CD4-positive, alpha-beta T cell (primary cell): ENCODE data around the gene KCNMA1. TPM values are rescaled to one million over a fixed set of nuclear protein-coding genes. Genes with fewer than 3 reads are reported as not detected.

Experiments
- ATAC-seq: fragments of 200-7000 bp; cut with Tn5 transposase; one replicate; pipeline ENCODE4 v1.10.0; 2022; ENCODE audit warnings: mild to moderate bottlenecking; ENCODE audit not compliant: poor library complexity
- CTCF ChIA-PET: fragments of 350-600 bp; sonication (Branson Sonifier 250); formaldehyde crosslinking; loops from one replicate; lab custom pipeline; 2021; ENCODE audit warnings: antibody characterized with exemption, inconsistent platforms; lab: Charles Lee
- POLR2A ChIA-PET: fragments of 350-600 bp; sonication (Branson Sonifier 250); formaldehyde crosslinking; loops from one replicate; lab custom pipeline; 2021; ENCODE audit warnings: antibody characterized with exemption, inconsistent platforms; lab: Charles Lee
- DNase-seq, 14 experiments: peaks; one replicate each; pipeline ENCODE4 v3.0.0-alpha.2; 2013 to 2020; ENCODE audit warnings: mixed read lengths in 2 of 14
- H3K27ac ChIP-seq, 2 donors: one replicate each; pipeline versions ENCODE4 v1.5.1 to v1.7.0; 2013; ENCODE audit warnings: low read length in 2 of 2, low read depth in 1 of 2, mild to moderate bottlenecking in 1 of 2
- H3K27me3 ChIP-seq, 2 experiments: 1 replicate in 1 of 2; 2 replicates in 1 of 2; pipeline versions ENCODE4 v1.6.1 to v1.7.0; 2013; ENCODE audit warnings: low read length in 2 of 2, control low read depth in 1 of 2, mild to moderate bottlenecking in 1 of 2, moderate library complexity in 1 of 2; ENCODE audit not compliant: insufficient read depth in 2 of 2, control insufficient read depth in 1 of 2
- H3K36me3 ChIP-seq: one replicate; pipeline ENCODE4 v1.6.1; 2013; ENCODE audit warnings: low read length, control low read depth; ENCODE audit not compliant: insufficient read depth
- H3K4me1 ChIP-seq: one replicate; pipeline ENCODE4 v1.6.1; 2013; ENCODE audit warnings: low read length, control low read depth; ENCODE audit not compliant: insufficient read depth
- H3K4me3 ChIP-seq: one replicate; pipeline ENCODE4 v1.5.1; 2013; ENCODE audit warnings: mild to moderate bottlenecking, low read length, moderate library complexity
- H3K9me3 ChIP-seq, 2 experiments: 1 replicate in 1 of 2; 2 replicates in 1 of 2; pipeline versions ENCODE4 v1.6.1 to v1.7.0; 2013; ENCODE audit warnings: low read length in 2 of 2, mild to moderate bottlenecking in 2 of 2, control low read depth in 1 of 2, moderate library complexity in 1 of 2; ENCODE audit not compliant: control insufficient read depth in 1 of 2, insufficient read depth in 1 of 2
- H3K27ac Mint-ChIP-seq: one replicate; pipeline ENCODE4 v1.8.0; 2020; ENCODE audit warnings: mixed read lengths
- H3K27me3 Mint-ChIP-seq: one replicate; pipeline ENCODE4 v1.8.0; 2021; ENCODE audit warnings: mixed read lengths
- H3K36me3 Mint-ChIP-seq: one replicate; pipeline ENCODE4 v1.8.0; 2021; ENCODE audit warnings: low read depth, mixed read lengths
- H3K4me1 Mint-ChIP-seq: one replicate; pipeline ENCODE4 v1.8.0; 2021; ENCODE audit warnings: low read depth, mixed read lengths
- H3K4me3 Mint-ChIP-seq: one replicate; pipeline ENCODE4 v1.8.0; 2020; ENCODE audit warnings: mild to moderate bottlenecking, mixed read lengths
- H3K9me3 Mint-ChIP-seq: one replicate; pipeline ENCODE4 v1.8.0; 2020; ENCODE audit warnings: mixed read lengths
- intact Hi-C, 2 experiments: fragments of 100-400 bp; cut with DNase I in 1 of 2; cut with micrococcal nuclease in 1 of 2; formaldehyde crosslinking; loops; one replicate each; pipeline versions ENCODE4 v1.15.1 to v1.9.0; 2023 to 2025; cut with DNase I, micrococcal nuclease
- total RNA-seq, 174 experiments: library from RNA in 2 of 174; stranded (reverse) in 2 of 174; gene quantifications; one replicate each; pipeline ENCODE4 v1.2.3 and lab custom pipeline; 2021 to 2026
- TF ChIP-seq, protein P1 (sequence below): fragments of 200-600 bp; IDR thresholded peaks from one replicate; pipeline ENCODE4 v1.8.0; 2022; ENCODE audit warnings: antibody characterized with exemption, mild to moderate bottlenecking

KCNMA1 gene
- total RNA-seq, 2 experiments from 2014 or later, result not detected

DNA sequence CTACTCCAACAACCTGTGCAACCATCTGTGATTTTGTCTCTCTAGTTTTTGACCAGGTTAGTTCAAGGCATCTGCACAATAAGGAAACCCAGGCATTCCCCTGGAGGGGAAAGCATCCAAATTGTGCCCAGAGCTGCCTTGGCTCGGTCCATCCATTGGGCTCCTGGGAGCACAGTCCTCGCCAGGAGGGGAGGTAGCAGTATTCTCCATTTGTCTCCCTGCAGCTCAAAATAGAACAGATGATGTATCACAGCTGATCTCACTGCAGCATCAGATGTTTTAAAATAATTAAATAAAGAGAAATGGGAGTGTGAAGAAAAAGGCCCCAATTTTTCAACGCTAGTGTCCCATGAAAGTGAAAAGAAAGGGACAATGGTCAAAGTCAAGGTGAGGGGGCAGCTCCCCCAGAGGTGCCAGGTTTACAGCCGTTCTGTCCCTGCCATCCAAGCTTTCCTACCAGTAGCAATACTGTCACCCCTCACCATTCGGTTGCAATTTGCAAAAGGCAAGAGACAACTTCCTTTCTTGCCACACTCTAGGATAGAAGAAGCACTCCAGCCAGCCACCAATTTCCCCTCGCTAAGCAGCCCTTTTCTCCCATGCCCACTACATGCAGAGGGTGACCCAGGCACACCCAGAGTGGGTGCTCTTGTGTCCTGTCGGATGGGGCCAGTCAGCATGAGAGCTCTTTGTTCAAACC is 43.7 kb downstream of the KCNMA1 start:
- Mint-ChIP-seq H3K4me1 (no peaks in the 10 kb centered on the region), H3K4me3 (no peak overlapping the region), H3K9me3 (no peaks in the 10 kb centered on the region), H3K36me3 (no peaks in the 10 kb centered on the region), H3K27ac (no peak overlapping the region), H3K27me3 (no peaks in the 10 kb centered on the region)
- H3K4me3 ChIP-seq, result no peak overlapping the region
- POLR2A ChIA-PET, result no interaction called here
- ATAC-seq (no peak), DNase-seq (no peak)
- no peaks in the 10 kb centered on the region for H3K36me3 ChIP-seq
- no peaks in the 10 kb centered on the region for H3K27me3 ChIP-seq
- H3K4me1 ChIP-seq, result no peaks in the 10 kb centered on the region
- no peak overlapping the region for H3K27ac ChIP-seq
- peaks cover 0 to 14% of the 10 kb centered on the region in 2 experiments for H3K9me3 ChIP-seq
- TF ChIP-seq, protein P1, sequence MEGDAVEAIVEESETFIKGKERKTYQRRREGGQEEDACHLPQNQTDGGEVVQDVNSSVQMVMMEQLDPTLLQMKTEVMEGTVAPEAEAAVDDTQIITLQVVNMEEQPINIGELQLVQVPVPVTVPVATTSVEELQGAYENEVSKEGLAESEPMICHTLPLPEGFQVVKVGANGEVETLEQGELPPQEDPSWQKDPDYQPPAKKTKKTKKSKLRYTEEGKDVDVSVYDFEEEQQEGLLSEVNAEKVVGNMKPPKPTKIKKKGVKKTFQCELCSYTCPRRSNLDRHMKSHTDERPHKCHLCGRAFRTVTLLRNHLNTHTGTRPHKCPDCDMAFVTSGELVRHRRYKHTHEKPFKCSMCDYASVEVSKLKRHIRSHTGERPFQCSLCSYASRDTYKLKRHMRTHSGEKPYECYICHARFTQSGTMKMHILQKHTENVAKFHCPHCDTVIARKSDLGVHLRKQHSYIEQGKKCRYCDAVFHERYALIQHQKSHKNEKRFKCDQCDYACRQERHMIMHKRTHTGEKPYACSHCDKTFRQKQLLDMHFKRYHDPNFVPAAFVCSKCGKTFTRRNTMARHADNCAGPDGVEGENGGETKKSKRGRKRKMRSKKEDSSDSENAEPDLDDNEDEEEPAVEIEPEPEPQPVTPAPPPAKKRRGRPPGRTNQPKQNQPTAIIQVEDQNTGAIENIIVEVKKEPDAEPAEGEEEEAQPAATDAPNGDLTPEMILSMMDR, result no peak
- intact Hi-C loops, result no loop called here
- CTCF ChIA-PET, result no interaction called here

DNA sequence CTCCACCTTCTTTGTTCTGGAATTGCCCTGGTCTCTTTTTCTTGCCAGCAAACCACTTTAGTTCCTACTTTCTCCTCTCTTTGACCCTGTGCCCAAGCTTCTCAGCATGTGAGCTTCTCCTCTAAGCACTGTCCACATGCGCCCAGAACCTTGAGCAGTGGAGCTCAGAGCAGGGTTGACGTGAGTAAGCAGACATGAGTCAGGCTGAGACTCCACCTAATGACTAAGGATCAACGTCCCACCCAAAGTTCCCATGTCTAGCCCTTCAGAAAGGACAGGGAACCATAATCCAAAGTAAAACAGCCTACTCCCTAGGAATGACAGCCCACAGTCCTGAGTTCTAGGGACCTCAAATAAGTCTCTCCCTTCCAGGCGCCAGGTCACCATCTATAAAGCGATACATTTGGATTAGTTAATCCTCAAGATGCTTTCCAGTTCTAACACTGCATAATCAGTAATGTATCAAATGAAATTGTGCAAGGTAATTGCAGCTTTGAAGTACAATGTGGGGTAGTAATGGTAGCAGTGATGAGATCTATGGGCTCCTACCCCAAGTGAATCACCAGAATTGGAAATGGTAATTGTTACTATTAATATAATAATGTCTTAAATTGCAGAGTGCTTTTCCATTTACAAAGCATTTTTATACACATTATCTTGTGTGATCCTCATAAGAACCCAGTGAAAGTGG is 44.5 kb downstream of the KCNMA1 start:
- ChIA-PET POLR2A (no interaction called here), CTCF (no interaction called here)
- peak in 1 of 14 experiments; percentile 7 for DNase-seq
- no peak overlapping the region for H3K4me3 ChIP-seq
- no peaks in the 10 kb centered on the region for H3K36me3 Mint-ChIP-seq
- no peaks in the 10 kb centered on the region for H3K27me3 Mint-ChIP-seq
- TF ChIP-seq, protein P1, result no peak
- no peaks in the 10 kb centered on the region for H3K4me1 Mint-ChIP-seq
- H3K9me3 ChIP-seq, result peaks cover 0 to 9% of the 10 kb centered on the region in 2 experiments
- H3K27ac ChIP-seq, result no peak overlapping the region
- no peaks in the 10 kb centered on the region for H3K27me3 ChIP-seq
- intact Hi-C loops, result no loop called here
- no peak overlapping the region for H3K4me3 Mint-ChIP-seq
- no peaks in the 10 kb centered on the region for H3K36me3 ChIP-seq
- H3K4me1 ChIP-seq, result no peaks in the 10 kb centered on the region
- no peak overlapping the region for H3K27ac Mint-ChIP-seq
- ATAC-seq, result no peak
- H3K9me3 Mint-ChIP-seq, result no peaks in the 10 kb centered on the region

DNA sequence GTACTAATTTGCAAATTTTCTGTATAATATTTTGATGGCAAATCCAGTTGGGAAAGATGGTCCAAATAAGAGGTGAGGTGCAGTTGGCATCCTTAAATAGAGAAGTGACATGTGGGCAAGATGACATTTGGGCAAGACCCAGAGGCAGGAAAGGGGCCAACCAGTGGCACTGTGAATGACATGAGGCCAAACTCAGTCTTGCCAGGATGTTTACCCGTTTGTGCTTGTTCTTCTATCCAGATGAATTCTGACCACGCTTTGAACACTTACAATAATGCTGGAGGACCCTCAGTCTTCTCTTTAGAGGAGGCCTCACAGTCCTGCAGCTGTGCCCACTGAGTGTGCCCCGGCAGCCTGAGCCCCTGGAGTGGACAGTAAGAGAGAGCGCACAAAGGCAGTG is 45.1 kb downstream of the KCNMA1 start:
- intact Hi-C loops, result no loop called here
- DNase-seq (no peak), ATAC-seq (no peak)
- Mint-ChIP-seq H3K4me3 (no peak overlapping the region), H3K27ac (no peak overlapping the region), H3K4me1 (no peaks in the 10 kb centered on the region), H3K27me3 (no peaks in the 10 kb centered on the region), H3K9me3 (no peaks in the 10 kb centered on the region), H3K36me3 (no peaks in the 10 kb centered on the region)
- CTCF ChIA-PET, result no interaction called here
- POLR2A ChIA-PET, result no interaction called here
- H3K4me3 ChIP-seq, result no peak overlapping the region
- no peaks in the 10 kb centered on the region for H3K36me3 ChIP-seq
- no peaks in the 10 kb centered on the region for H3K4me1 ChIP-seq
- no peak overlapping the region for H3K27ac ChIP-seq
- no peaks in the 10 kb centered on the region for H3K27me3 ChIP-seq
- TF ChIP-seq, protein P1, result no peak
- peaks cover 0 to 9% of the 10 kb centered on the region in 2 experiments for H3K9me3 ChIP-seq
